ENCODE results near the gene ACTN1.

GRCh38 chr14:68925373-68925772 lies 53.7 kb downstream of the ACTN1 start:
- TF ChIP-seq CTCF (IDR thresholded peaks at IDR 0.05) (no peak), EZH2 (IDR thresholded peaks at IDR 0.05) (no peak), EZH2phosphoT487 (IDR thresholded peaks at IDR 0.05) (no peak)
